C4-2B (cell line): ENCODE results near the gene ZDHHC16.

Experiments used
- CTCF ChIP-seq: fragments of 450-650 bp; conservative IDR thresholded peaks from 2 replicates; pipeline ENCODE4 v1.5.1; 2017; ENCODE audit warnings: mild to moderate bottlenecking
- ZFX ChIP-seq: fragments of 450-650 bp; IDR thresholded peaks from 2 replicates; pipeline ENCODE4 v1.6.1; 2017

GRCh38 chr10:97482381-97482780, 36.4 kb downstream of the ZDHHC16 start:
- no peak for TF ChIP-seq CTCF
- TF ChIP-seq ZFX, result no peak
